Eye (tissue), 1 donor: ENCODE results near the gene TOMM40L.

Experiments
- DNase-seq: peaks from one replicate; pipeline ENCODE4 v3.0.0-alpha.2; 2015

Gene TOMM40L

DNA sequence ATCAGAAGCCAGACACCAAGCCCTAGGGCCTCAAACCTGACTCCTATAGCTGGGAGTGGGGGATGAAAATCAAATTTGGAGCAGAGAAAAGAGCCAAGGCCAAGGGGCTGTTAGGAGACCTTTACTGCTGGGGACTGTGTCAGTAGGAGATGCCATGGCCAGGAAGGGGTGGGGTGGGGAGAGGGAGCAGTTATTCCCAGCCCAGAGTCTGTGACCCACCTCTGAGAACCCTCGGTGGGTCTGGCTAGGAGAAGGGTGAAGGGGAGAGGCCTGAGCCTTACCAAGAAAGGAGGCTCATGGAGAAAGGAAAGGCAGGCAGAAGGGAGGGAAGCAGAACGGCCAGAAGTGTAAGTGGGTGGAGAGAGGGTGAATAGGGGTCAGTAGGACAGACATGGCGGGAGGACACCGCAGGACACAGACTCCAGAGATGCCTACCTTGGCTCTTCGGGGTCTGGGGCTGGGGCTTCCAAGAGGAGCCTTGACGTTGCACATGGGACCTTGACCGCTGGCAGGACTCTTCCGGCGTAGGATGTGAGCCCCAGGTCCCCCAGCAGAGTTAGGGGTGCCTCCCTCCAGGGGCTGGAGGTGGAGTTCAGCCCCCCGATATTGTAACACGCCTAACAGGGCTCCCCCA lies 28.2 kb upstream of the TOMM40L start:
- DNase-seq = no peak

GRCh38 chr1:161198194-161198896 lies 27.5 kb upstream of the TOMM40L start:
- DNase-seq = peak; percentile 81

DNA sequence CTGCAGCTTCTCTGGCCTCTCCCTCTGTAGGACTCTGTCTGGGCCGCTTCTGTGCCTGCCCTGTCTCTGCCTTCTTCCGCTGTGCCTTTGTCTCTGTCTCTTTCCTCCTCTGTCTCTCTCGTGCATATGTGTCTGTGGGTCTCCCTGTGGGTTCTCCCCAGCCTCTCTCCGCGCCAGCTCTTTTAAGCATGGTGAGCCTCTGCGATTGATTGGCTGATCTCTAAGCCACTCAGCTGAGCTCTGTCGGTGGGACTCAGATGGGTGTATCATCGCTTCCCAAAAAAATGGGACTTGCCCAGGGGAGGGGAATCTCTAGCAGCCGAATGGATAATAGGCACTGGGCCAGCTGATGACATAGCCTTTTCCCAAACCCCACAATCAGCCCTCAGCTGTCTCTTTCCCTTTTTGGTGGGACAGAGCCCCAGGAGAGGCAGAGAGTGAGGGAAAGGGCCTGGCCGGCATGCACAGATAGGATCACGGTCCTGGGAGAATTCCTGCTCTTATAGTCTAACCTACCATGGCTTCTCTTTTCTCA lies 26.9 kb upstream of the TOMM40L start, which contains the start of gene ADAMTS4:
ADAMTS4 (minus strand) TSS at position 158 of the 535 bp plus-strand sequence. CDS start 427 bp downstream, outside the sequence.
- DNase-seq = peak; percentile 78

DNA sequence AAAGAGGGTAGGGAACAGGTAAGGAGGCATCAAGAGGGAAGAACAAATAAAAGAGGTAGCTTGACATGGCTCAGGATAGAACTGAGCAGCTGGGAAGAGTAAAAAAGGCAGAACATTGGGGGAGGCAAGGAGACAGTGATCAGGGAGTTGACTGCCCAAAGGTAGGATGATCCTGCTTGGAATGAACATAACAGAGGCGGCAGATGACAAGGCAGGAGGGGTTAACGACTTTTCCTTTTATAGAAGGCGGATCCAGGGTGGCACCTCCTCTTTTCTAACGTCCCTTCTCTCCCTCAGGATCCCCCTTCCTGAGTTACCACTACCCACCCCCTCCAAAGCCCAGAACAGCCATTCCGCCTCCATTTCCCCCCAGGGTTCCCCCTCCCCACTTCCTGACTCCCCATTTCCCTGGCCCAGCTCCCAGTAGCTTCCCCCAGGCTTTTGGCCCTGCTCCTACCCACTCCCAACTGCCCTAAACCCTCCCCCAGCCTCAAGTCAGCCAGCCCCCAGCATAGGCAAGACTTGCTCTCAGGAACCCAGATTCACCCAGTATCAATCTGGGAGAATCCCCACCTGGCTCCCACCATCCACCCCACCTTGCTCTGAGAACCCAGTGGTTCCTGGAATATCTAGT lies 26.2 kb upstream of the TOMM40L start:
- DNase-seq = no peak

- DNase-seq = peak; percentile 12
These were observed 25.4 kb upstream of the TOMM40L start for GRCh38 chr1:161200421-161200991.

DNA sequence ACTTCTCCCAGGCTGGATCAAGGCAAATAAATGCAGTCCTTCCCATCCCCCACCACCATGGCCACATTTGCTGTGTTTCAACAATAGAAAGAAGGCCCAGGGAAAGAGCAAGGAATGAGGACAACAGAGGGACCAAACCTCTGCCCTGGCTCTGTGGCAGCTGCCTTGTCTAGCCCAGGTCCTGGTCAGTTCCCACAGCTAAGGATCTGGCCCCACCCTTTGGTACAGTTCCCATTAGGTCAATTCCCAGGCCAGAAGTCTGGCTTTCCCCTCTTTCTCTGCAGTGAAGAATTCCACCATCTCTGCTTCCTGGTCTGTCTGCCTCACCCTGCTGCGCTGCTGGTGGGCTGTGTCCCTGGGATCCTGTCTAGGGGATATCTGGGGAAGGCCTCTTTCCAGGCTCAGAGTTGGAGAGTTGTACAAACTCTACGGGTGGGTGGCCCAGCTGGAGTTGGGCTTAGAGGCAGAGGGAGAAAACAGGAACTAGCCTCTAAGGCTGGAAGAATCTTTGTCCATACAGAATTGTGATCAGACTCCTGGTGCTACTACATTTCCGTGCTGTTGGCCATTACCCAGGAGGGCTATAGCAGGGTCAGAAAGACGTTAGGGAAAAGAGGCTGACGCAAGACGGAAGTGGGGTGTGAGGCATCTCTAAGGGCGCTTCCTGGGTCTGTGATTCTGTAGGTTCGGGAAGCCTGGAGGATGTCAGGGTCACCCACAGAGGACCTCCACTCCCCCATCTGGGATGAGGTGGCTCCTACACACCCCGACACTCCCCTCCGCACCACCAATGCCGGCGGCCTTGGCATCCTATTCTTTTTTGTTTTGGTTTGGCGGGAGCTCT lies 24.6 kb upstream of the TOMM40L start:
- peak; percentile 35 for DNase-seq

DNA sequence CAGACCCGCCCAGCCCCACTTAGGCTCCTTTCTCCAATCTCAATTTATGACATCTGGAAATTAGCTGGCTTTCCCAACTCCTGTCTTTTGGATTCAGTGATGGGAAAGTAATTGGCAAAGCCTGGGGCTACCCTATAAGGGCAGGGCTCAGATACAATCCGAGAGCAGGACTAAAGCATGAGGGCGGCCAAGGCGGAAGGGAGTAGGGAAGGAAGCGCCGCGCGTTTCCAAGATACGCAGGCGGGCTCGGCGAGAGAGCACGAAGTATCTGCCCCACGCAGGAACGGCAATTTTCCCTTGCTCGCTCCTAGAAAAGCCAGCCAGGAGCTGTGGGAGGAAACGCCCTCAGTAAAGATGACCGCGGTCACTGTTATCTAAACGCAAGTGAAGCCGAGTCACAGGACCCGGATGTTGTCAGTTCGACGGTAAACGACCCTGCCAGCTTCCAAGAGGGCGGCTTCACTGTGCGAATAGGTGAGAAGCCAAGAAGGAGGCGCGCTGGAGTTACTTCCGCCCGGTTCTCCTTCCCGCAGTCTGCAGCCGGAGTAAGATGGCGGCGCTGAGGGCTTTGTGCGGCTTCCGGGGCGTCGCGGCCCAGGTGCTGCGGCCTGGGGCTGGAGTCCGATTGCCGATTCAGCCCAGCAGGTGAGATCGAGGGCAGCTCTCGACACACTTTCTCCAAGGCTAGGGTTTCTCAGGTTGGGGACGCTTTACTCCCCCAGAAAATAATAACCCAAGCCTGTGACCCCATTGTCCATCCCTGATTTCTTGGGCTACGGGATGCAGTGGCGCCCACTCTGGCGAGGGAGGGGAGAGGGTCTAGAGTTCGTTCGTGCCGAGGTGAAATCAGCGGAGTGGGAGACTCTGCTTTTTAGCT lies 23.8 kb upstream of the TOMM40L start, which contains the start of gene NDUFS2:
NDUFS2 (plus strand) TSS at position 532 of the 877 bp plus-strand sequence; CDS start at position 551, 19 bp downstream.
- peak; percentile 99 for DNase-seq

GRCh38 chr1:161206411-161207140 lies 19.3 kb upstream of the TOMM40L start:
- DNase-seq = no peak

- no peak for DNase-seq
These were observed 18.7 kb upstream of the TOMM40L start for GRCh38 chr1:161207173-161207572.

GRCh38 chr1:161209790-161210409 lies 16.0 kb upstream of the TOMM40L start:
- peak; percentile 88 for DNase-seq

DNA sequence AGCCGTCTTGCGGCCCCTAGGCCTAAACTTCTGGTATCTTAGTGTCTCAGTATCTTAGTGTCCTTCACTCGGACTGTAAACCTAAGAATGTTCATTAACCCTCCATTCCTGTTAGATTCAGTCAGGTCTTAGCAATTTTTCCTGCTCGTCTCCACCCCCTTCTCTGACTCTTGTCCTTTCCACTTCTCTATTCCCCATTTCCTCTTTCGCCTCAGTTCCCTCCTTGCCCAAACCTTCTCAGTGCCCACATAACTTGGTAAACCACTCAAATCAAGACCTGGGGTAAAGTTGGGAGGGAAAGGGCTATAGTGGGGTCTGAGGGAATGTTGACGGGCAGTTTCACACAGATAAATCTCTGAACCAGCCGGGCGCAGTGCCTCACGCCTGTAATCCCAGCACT lies 11.5 kb upstream of the TOMM40L start:
- DNase-seq = no peak

- no peak for DNase-seq
These were observed 10.8 kb upstream of the TOMM40L start, which contains the start of gene FCER1G for GRCh38 chr1:161215076-161215475. TSS of gene FCER1G (plus strand) at chr1:161215295. CDS start at chr1:161215322, 27 bp downstream.

- no peak for DNase-seq
These were observed 8.7 kb upstream of the TOMM40L start for GRCh38 chr1:161216945-161217712.

- DNase-seq = no peak
These were observed 8.0 kb upstream of the TOMM40L start for GRCh38 chr1:161217831-161218230.

DNA sequence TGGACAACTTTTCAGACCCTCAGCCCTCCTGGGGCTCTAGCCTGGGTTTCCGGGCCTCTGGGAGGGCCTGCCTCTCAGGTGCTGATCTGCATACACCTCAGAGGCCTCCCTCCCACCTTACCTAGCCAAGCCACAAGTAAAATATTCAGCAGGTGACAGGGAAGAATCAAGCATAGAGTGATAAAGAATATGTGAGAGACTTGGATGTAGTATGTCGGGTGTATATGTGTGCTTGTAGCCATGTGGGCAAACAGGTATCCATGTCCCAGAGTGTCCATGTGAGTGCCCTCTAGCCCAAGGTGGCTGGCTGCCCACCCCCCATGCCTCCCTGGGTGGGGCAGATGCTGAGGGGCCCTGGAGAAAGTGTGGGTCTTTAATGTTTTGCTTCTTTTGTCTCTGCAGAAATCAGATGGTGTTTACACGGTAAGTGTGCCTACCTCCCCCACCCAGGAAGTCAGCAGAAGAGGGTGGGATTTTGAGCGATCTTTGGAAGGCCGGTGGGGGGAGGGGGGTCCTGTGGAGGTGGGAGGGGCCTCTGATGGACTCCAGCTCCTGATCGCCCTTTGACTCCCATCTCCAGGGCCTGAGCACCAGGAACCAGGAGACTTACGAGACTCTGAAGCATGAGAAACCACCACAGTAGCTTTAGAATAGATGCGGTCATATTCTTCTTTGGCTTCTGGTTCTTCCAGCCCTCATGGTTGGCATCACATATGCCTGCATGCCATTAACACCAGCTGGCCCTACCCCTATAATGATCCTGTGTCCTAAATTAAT lies 7.4 kb upstream of the TOMM40L start:
- no peak for DNase-seq

DNA sequence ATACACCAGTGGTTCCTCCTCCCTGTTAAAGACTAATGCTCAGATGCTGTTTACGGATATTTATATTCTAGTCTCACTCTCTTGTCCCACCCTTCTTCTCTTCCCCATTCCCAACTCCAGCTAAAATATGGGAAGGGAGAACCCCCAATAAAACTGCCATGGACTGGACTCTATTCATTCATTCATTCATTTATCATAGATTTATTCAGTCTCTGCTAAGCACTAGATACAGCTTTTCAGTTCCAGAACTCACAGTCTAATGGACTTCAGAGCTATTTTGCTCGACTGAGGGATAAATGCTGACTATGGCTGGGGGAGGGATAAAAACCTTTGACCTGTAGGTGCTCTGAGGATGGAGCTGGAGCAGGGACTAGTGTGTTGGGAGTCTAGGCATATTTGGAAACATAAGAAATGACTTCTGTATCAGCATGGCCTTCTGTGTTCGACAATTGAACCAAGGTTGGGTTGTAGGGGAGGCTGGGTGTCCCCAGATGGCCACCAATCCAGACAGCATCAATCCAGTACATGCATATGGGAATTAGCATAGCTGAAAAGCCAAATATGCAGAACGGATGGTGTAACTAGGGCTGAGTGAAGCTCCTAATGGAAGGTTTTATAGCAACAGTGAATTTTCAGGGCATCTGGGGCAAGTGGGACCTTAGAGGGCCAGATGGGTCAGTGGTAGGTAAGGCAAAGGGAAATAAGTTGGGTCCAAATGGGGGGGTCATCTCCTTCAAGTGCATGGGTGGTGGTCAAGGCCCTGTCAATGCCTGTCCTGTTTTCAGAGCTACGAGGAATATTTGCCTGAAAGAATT lies 6.6 kb upstream of the TOMM40L start:
- DNase-seq = no peak

DNA sequence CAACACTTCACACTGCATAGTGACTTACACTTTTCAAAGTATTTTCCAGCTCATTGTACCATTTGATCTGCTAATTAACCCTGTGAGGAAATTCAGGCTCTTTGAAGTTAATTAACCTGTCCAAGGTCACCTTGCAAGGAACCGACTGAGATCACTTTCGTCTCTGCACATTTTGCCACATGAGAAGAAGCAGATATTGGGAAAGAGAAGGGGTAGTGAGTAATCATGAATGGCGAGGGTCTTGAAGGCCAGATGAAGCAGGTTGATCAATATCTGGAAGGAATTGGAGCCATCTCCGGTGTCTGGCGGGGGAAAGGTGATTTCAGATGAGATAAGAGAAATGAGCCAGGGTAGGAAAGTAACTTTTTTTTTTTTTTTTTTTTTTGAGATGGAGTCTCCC lies 5.9 kb upstream of the TOMM40L start:
- DNase-seq = no peak
